ENCODE data around the gene STOML2.

Gene STOML2

GRCh38 chr9:35114113-35114839 is 11.3 kb upstream of the STOML2 start:
- no peaks in the 10 kb centered on the region for H3K27me3 ChIP-seq (ENCODE audit: control insufficient read depth, insufficient read depth, low read length)
- H3K4me3 ChIP-seq (ENCODE audit: low read length), result peak overlapping the region; percentile 91
- H3K36me3 ChIP-seq (ENCODE audit: control insufficient read depth, insufficient read depth, low read length), result no peaks in the 10 kb centered on the region
- H3K4me1 ChIP-seq (ENCODE audit: control insufficient read depth, insufficient read depth, low read length), result peaks cover 38% of the 10 kb centered on the region
- no peaks in the 10 kb centered on the region for H3K9me3 ChIP-seq (ENCODE audit: control insufficient read depth, low read length)
- H3K9ac ChIP-seq (ENCODE audit: low read length), result peak overlapping the region; percentile 64

- Histone ChIP-seq H3K36me3 (ENCODE audit: control insufficient read depth, insufficient read depth, low read length) (no peaks in the 10 kb centered on the region), H3K4me1 (ENCODE audit: control insufficient read depth, insufficient read depth, low read length) (peaks cover 38% of the 10 kb centered on the region), H3K9me3 (ENCODE audit: control insufficient read depth, low read length) (no peaks in the 10 kb centered on the region), H3K27me3 (ENCODE audit: control insufficient read depth, insufficient read depth, low read length) (no peaks in the 10 kb centered on the region), H3K4me3 (ENCODE audit: low read length) (no peak overlapping the region), H3K9ac (ENCODE audit: low read length) (peak overlapping the region; percentile 32)
Measured at GRCh38 chr9:35112257-35113020, 9.5 kb upstream of the STOML2 start.

- Histone ChIP-seq H3K9ac (ENCODE audit: low read length) (peak overlapping the region; percentile 80), H3K27me3 (ENCODE audit: control insufficient read depth, insufficient read depth, low read length) (no peaks in the 10 kb centered on the region), H3K4me1 (ENCODE audit: control insufficient read depth, insufficient read depth, low read length) (peaks cover 38% of the 10 kb centered on the region), H3K36me3 (ENCODE audit: control insufficient read depth, insufficient read depth, low read length) (no peaks in the 10 kb centered on the region), H3K4me3 (ENCODE audit: low read length) (peak overlapping the region; percentile 5), H3K9me3 (ENCODE audit: control insufficient read depth, low read length) (no peaks in the 10 kb centered on the region)
Measured at GRCh38 chr9:35111001-35111933, 8.3 kb upstream of the STOML2 start.

GRCh38 chr9:35110327-35110761 is 7.4 kb upstream of the STOML2 start:
- Histone ChIP-seq H3K4me3 (ENCODE audit: low read length) (no peak overlapping the region), H3K27me3 (ENCODE audit: control insufficient read depth, insufficient read depth, low read length) (no peaks in the 10 kb centered on the region), H3K4me1 (ENCODE audit: control insufficient read depth, insufficient read depth, low read length) (peaks cover 38% of the 10 kb centered on the region), H3K9me3 (ENCODE audit: control insufficient read depth, low read length) (no peaks in the 10 kb centered on the region), H3K9ac (ENCODE audit: low read length) (no peak overlapping the region), H3K36me3 (ENCODE audit: control insufficient read depth, insufficient read depth, low read length) (no peaks in the 10 kb centered on the region)

GRCh38 chr9:35108946-35109575 is 6.1 kb upstream of the STOML2 start:
- H3K4me3 ChIP-seq (ENCODE audit: low read length), result no peak overlapping the region
- no peaks in the 10 kb centered on the region for H3K36me3 ChIP-seq (ENCODE audit: control insufficient read depth, insufficient read depth, low read length)
- H3K9me3 ChIP-seq (ENCODE audit: control insufficient read depth, low read length), result no peaks in the 10 kb centered on the region
- H3K9ac ChIP-seq (ENCODE audit: low read length), result no peak overlapping the region
- peaks cover 26% of the 10 kb centered on the region for H3K4me1 ChIP-seq (ENCODE audit: control insufficient read depth, insufficient read depth, low read length)
- no peaks in the 10 kb centered on the region for H3K27me3 ChIP-seq (ENCODE audit: control insufficient read depth, insufficient read depth, low read length)

GRCh38 chr9:35108461-35108860 is 5.5 kb upstream of the STOML2 start:
- H3K9me3 ChIP-seq (ENCODE audit: control insufficient read depth, low read length), result no peaks in the 10 kb centered on the region
- H3K9ac ChIP-seq (ENCODE audit: low read length), result no peak overlapping the region
- no peak overlapping the region for H3K4me3 ChIP-seq (ENCODE audit: low read length)
- peaks cover 25% of the 10 kb centered on the region for H3K4me1 ChIP-seq (ENCODE audit: control insufficient read depth, insufficient read depth, low read length)
- H3K36me3 ChIP-seq (ENCODE audit: control insufficient read depth, insufficient read depth, low read length), result no peaks in the 10 kb centered on the region
- H3K27me3 ChIP-seq (ENCODE audit: control insufficient read depth, insufficient read depth, low read length), result no peaks in the 10 kb centered on the region

- Histone ChIP-seq H3K27me3 (ENCODE audit: control insufficient read depth, insufficient read depth, low read length) (no peaks in the 10 kb centered on the region), H3K4me3 (ENCODE audit: low read length) (no peak overlapping the region), H3K4me1 (ENCODE audit: control insufficient read depth, insufficient read depth, low read length) (peaks cover 29% of the 10 kb centered on the region), H3K9ac (ENCODE audit: low read length) (no peak overlapping the region), H3K36me3 (ENCODE audit: control insufficient read depth, insufficient read depth, low read length) (no peaks in the 10 kb centered on the region), H3K9me3 (ENCODE audit: control insufficient read depth, low read length) (no peaks in the 10 kb centered on the region)
Measured at GRCh38 chr9:35107297-35108290, 4.7 kb upstream of the STOML2 start.

GRCh38 chr9:35106343-35106730 is 3.4 kb upstream of the STOML2 start:
- no peaks in the 10 kb centered on the region for H3K36me3 ChIP-seq (ENCODE audit: control insufficient read depth, insufficient read depth, low read length)
- peaks cover 34% of the 10 kb centered on the region for H3K4me1 ChIP-seq (ENCODE audit: control insufficient read depth, insufficient read depth, low read length)

GRCh38 chr9:35105571-35106342 is 2.8 kb upstream of the STOML2 start:
- H3K36me3 ChIP-seq (ENCODE audit: control insufficient read depth, insufficient read depth, low read length), result no peaks in the 10 kb centered on the region

More at GRCh38 chr9:35106343-35106730, 3.4 kb upstream of the STOML2 start:
- H3K27me3 ChIP-seq (ENCODE audit: control insufficient read depth, insufficient read depth, low read length), result no peaks in the 10 kb centered on the region
- no peak overlapping the region for H3K4me3 ChIP-seq (ENCODE audit: low read length)
- H3K9ac ChIP-seq (ENCODE audit: low read length), result no peak overlapping the region
- no peaks in the 10 kb centered on the region for H3K9me3 ChIP-seq (ENCODE audit: control insufficient read depth, low read length)

GRCh38 chr9:35105126-35105525 is 2.2 kb upstream of the STOML2 start:
- no peaks in the 10 kb centered on the region for H3K9me3 ChIP-seq (ENCODE audit: control insufficient read depth, low read length)
- no peaks in the 10 kb centered on the region for H3K36me3 ChIP-seq (ENCODE audit: control insufficient read depth, insufficient read depth, low read length)
- no peak overlapping the region for H3K4me3 ChIP-seq (ENCODE audit: low read length)
- H3K4me1 ChIP-seq (ENCODE audit: control insufficient read depth, insufficient read depth, low read length), result peaks cover 24% of the 10 kb centered on the region
- no peaks in the 10 kb centered on the region for H3K27me3 ChIP-seq (ENCODE audit: control insufficient read depth, insufficient read depth, low read length)
- H3K9ac ChIP-seq (ENCODE audit: low read length), result no peak overlapping the region

More at GRCh38 chr9:35105571-35106342, 2.8 kb upstream of the STOML2 start:
- Histone ChIP-seq H3K4me1 (ENCODE audit: control insufficient read depth, insufficient read depth, low read length) (peaks cover 31% of the 10 kb centered on the region), H3K4me3 (ENCODE audit: low read length) (no peak overlapping the region), H3K9me3 (ENCODE audit: control insufficient read depth, low read length) (no peaks in the 10 kb centered on the region), H3K27me3 (ENCODE audit: control insufficient read depth, insufficient read depth, low read length) (no peaks in the 10 kb centered on the region), H3K9ac (ENCODE audit: low read length) (no peak overlapping the region)
